ENCODE results near the gene ATG12.

Gene ATG12

DNA sequence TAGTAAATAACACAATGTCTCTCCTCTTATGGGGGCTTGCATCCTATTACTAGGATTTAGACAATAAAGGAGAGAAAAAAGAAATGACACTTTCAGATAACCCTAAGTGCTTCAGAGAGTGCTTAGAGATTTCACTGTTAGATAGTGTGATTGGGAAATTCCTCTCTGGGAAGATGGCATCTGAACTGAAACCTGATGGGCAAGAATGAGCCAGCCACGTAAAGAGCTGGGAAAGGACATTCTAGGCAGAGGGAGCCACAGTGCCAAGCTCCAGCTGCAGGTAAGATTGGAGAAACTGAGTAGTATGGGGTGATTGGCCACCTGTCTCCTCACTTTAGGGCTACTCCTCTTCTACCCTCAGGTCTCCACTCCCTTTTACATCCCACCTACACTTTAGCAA is 39.4 kb downstream of the ATG12 start:
- DNase-seq = no peak

DNA sequence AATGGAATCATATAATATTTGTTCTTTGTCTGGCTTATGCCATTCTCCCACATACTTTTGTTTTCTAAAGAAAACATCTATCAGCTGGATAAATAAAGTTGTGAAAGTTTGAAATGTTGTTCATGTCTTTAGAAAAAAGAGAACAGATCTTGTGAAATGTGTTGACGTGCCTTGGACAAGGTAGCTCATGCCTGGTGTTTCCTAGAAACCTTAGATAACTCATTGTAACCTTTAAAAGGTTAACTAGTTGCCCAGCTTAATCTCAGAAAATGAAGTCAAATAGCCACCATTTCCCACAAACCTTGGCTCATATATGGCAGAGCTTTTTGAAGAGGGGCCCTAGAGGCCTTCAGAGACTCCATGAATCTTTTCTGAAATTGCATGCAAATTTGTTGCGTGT is 40.2 kb downstream of the ATG12 start:
- DNase-seq = no peak

DNA sequence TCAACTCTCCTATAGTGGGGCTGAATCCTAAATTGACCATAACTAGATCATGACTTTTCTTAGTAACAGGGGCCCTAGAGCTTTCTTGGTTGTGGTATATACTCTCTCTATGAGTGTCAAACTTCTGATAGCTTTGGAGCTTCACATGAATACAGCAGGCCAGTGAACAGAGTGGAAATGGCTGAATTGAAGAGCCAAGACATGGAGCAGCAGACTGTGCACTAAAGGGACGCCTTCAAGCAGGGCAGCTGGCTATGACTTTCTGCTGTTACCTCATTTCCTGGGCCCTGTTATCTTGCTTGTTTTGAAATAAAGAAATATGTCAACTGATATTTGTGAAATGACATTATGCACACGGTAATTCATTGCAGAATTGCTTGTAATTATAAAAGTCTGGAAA is 41.3 kb downstream of the ATG12 start:
- no peak for DNase-seq

DNA sequence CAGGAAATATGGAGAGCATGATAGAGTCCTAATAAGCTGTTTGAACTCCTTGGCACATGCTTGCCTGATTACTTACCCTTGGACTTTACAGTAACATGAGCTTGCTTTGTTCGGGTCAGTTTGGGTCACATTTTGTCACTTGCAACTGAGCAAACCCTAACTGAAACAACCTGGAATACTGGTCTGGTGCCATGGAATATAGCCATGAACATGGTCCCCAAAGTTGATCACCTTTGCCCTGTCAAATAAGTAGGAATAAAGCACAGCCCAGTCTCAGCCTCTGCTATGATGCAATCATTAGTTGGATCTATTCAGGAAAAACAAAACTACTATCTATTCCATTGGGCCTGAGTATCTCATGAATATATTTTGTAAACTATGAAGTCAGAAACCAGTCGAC is 43.1 kb downstream of the ATG12 start:
- no peak for DNase-seq

DNA sequence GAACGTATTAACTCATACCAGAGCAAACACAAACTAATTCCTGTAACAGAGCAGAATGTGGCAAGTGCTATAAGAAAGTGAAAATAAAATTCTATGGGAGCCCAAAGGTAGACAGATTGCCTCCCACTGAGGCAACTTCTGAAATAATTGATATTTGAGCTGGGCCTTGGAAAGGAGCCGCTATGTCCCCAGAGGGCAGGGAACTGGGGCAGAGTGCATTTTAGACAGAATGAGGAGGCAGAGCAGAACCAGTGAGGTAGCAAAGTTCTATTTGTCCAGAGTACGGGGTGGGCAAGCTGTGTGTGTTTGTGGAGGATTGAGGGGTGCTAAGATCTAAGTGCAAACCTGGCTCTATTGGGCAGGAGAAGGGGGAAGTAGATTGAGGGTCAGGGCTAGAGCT is 44.7 kb downstream of the ATG12 start:
- DNase-seq = no peak

DNA sequence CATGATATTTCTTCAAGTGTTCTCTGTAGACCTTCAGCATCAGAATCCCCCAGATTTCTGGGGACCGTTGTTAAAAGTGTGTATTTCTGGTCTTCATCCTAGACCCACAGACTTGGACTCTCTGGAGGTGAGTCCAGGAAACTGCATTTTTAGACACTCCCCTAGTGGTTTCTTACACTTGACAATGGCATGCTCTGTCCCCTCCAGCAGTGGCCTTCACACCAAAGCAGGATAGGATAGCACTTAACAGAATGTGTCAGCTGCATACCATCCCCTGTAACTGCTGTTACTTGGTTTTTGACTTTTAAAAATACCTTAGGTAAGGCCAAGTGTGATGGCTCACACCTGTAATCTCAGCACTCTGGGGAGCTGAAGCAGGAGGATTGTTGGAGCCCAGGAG is 45.7 kb downstream of the ATG12 start:
- no peak for DNase-seq

DNA sequence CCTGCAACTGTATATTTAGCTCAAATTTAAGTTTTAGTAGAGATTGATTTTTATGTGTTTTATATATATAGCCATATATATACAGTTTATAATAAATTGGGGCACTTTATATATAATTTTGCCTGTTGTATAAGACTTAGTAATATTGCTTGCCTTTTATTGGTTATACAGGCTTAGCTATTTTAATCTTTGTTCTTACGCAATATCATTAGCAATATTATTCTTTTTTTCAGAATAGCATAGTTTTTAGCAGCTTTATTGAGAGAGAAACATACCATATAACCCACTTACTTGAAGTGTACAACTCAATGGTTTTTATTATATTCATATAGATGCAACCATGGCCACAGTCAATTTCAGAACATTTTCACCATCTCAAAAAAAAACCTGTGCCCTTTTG is 52.9 kb downstream of the ATG12 start:
- DNase-seq = no peak

DNA sequence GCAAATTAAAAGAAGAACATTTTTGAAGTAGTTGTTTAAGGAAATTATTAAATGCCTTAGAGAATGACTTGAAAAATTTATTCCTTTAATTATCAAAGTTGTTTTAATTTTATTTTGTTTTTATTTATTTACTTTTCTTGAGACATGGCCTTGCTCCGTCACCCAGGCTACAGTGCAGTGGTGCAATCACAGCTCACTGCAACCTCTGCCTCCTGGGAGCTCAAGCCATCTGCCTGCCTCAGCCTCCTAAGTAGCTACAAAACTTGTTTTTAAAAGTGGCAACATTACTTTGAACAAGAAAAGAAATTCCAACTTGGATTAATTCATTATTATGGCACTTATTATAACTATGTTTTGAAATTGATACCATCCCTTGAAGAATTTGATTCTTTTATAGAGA is 53.9 kb downstream of the ATG12 start:
- no peak for DNase-seq

DNA sequence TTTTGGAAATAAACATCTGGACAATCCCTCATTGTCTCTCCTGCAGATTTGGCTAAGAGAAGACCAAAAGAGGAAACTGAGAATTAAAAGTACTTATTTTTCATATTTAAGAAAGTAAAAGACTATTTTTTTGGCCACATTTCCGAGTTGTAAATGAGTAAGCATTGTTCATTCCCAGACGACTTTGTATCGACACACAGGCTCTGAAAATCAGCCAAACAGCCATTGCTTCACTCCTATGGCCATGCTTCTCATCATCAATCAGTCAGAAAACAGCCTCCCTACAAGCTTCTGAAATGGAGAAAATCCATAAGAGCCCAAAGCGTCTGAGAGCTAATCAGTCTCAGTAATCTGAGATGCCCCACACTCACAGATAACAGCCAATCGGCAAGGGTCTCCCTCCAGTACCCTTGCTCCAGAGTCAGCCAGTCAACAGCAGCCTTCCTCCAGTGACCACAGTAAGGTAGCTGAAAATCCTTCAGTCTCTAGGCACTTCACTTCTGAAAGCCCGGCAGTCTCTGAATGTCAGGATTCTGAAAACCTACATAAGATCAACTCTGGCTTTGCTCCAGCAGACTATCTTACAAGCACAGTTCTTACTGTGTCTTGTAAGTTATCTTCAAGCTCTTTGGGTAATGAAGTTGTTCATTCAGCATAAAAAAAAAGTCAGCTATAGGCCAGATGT is 55.8 kb downstream of the ATG12 start:
- DNase-seq = no peak

DNA sequence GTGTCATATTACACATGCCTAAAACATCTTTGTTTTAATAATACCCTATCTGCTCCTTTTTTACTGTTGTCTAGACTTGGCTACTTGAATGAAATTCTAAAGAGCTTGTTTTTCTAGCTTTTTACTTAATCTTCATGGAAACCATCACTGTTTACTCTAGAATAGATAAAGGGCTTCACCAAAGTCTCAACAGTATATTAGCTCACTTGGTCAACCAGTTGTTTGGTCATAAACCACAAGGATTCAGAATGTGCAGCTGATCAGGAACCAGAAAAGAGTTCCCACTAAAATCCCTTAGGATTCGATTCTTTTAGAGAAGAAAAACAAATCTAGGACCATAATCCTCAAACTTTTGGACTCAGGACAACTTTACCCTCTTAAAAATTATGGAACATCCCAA is 62.9 kb downstream of the ATG12 start:
- DNase-seq = no peak
